ENCODE results near the gene GALNT10. TPM values are rescaled to one million over a fixed set of nuclear protein-coding genes. Genes with fewer than 3 reads are reported as not detected.
A peak's percentile ranks its signal among the peaks of the same experiment; 100 is the strongest.

GALNT10 gene
- total RNA-seq, 2 donors from 2014 or later: 41.7 to 47.4 TPM

- no peaks in the 10 kb centered on the region for H3K9me3 Mint-ChIP-seq
- DNase-seq (no peak), ATAC-seq (replicated peaks in 1 of 2) (no peak)
- H3K4me3 Mint-ChIP-seq: no peak overlapping the region
- peaks cover 31% of the 10 kb centered on the region for H3K4me1 Mint-ChIP-seq (ENCODE audit: low read depth)
- no peak overlapping the region for H3K27ac Mint-ChIP-seq
- peaks cover 8 to 13% of the 10 kb centered on the region in 2 donors for H3K36me3 Mint-ChIP-seq (ENCODE audit: insufficient read depth in 2 of 2)
- H3K27me3 Mint-ChIP-seq (ENCODE audit: low read depth): no peaks in the 10 kb centered on the region
Measured at GRCh38 chr5:154451957-154452356, 261.4 kb downstream of the GALNT10 start.

- peaks cover 8 to 14% of the 10 kb centered on the region in 2 donors for H3K36me3 Mint-ChIP-seq (ENCODE audit: insufficient read depth in 2 of 2)
- ATAC-seq (replicated peaks in 1 of 2): no peak
- no peak overlapping the region for H3K27ac Mint-ChIP-seq
- no peaks in the 10 kb centered on the region for H3K27me3 Mint-ChIP-seq (ENCODE audit: low read depth)
- DNase-seq: no peak
- peaks cover 8% of the 10 kb centered on the region for H3K4me1 Mint-ChIP-seq (ENCODE audit: low read depth)
- H3K4me3 Mint-ChIP-seq: no peak overlapping the region
- no peaks in the 10 kb centered on the region for H3K9me3 Mint-ChIP-seq
Measured at GRCh38 chr5:154455585-154455984, 265.1 kb downstream of the GALNT10 start.

- DNase-seq (no peak), ATAC-seq (replicated peaks in 1 of 2) (no peak)
- H3K4me1 Mint-ChIP-seq (ENCODE audit: low read depth): peaks cover 5% of the 10 kb centered on the region
- H3K4me3 Mint-ChIP-seq: no peak overlapping the region
- no peak overlapping the region for H3K27ac Mint-ChIP-seq
- no peaks in the 10 kb centered on the region for H3K27me3 Mint-ChIP-seq (ENCODE audit: low read depth)
- no peaks in the 10 kb centered on the region for H3K9me3 Mint-ChIP-seq
- H3K36me3 Mint-ChIP-seq (ENCODE audit: insufficient read depth in 2 of 2): peaks cover 8 to 14% of the 10 kb centered on the region in 2 donors
Measured at GRCh38 chr5:154456540-154456939, 266.0 kb downstream of the GALNT10 start.

- no peak for ATAC-seq (replicated peaks in 1 of 2)
Measured at GRCh38 chr5:154459015-154459414, 268.5 kb downstream of the GALNT10 start.

GRCh38 chr5:154460172-154460571, 269.6 kb downstream of the GALNT10 start:
- Mint-ChIP-seq H3K4me1 (ENCODE audit: low read depth) (peaks cover 5% of the 10 kb centered on the region), H3K27me3 (ENCODE audit: low read depth) (no peaks in the 10 kb centered on the region), H3K27ac (no peak overlapping the region), H3K9me3 (no peaks in the 10 kb centered on the region), H3K4me3 (no peak overlapping the region), H3K36me3 (ENCODE audit: insufficient read depth in 2 of 2) (peaks cover 2 to 8% of the 10 kb centered on the region in 2 donors)
- DNase-seq: no peak
- no peak for ATAC-seq (replicated peaks in 1 of 2)

More at GRCh38 chr5:154459015-154459414, 268.5 kb downstream of the GALNT10 start:
- no peak for DNase-seq
- no peaks in the 10 kb centered on the region for H3K27me3 Mint-ChIP-seq (ENCODE audit: low read depth)
- no peak overlapping the region for H3K4me3 Mint-ChIP-seq
- H3K4me1 Mint-ChIP-seq (ENCODE audit: low read depth): peaks cover 5% of the 10 kb centered on the region
- H3K9me3 Mint-ChIP-seq: no peaks in the 10 kb centered on the region
- no peak overlapping the region for H3K27ac Mint-ChIP-seq
- peaks cover 2 to 13% of the 10 kb centered on the region in 2 donors for H3K36me3 Mint-ChIP-seq (ENCODE audit: insufficient read depth in 2 of 2)

GRCh38 chr5:154461531-154461930, 271.0 kb downstream of the GALNT10 start:
- DNase-seq: no peak
- H3K4me3 Mint-ChIP-seq: no peak overlapping the region
- H3K27me3 Mint-ChIP-seq (ENCODE audit: low read depth): no peaks in the 10 kb centered on the region
- no peak overlapping the region for H3K27ac Mint-ChIP-seq
- ATAC-seq (replicated peaks in 1 of 2): no peak
- H3K4me1 Mint-ChIP-seq (ENCODE audit: low read depth): peaks cover 5% of the 10 kb centered on the region
- H3K9me3 Mint-ChIP-seq: no peaks in the 10 kb centered on the region
- H3K36me3 Mint-ChIP-seq (ENCODE audit: insufficient read depth in 2 of 2): peaks cover under 1 to 4% of the 10 kb centered on the region in 2 donors

- Mint-ChIP-seq H3K36me3 (ENCODE audit: insufficient read depth in 2 of 2) (no peaks in the 10 kb centered on the region), H3K27me3 (ENCODE audit: low read depth) (peaks cover 13% of the 10 kb centered on the region), H3K4me1 (ENCODE audit: low read depth) (no peaks in the 10 kb centered on the region), H3K4me3 (no peak overlapping the region), H3K27ac (no peak overlapping the region), H3K9me3 (no peaks in the 10 kb centered on the region)
- DNase-seq: no peak
- no peak for ATAC-seq (replicated peaks in 1 of 2)
Measured at GRCh38 chr5:154464438-154464837, 273.9 kb downstream of the GALNT10 start.

GRCh38 chr5:154465169-154465568, 274.6 kb downstream of the GALNT10 start:
- Mint-ChIP-seq H3K4me1 (ENCODE audit: low read depth) (no peaks in the 10 kb centered on the region), H3K36me3 (ENCODE audit: insufficient read depth in 2 of 2) (no peaks in the 10 kb centered on the region), H3K27ac (no peak overlapping the region), H3K9me3 (no peaks in the 10 kb centered on the region), H3K27me3 (ENCODE audit: low read depth) (peaks cover 18% of the 10 kb centered on the region), H3K4me3 (no peak overlapping the region)
- DNase-seq (no peak), ATAC-seq (replicated peaks in 1 of 2) (no peak)

- ATAC-seq (replicated peaks in 1 of 2): no peak
- no peak for DNase-seq
- Mint-ChIP-seq H3K27me3 (ENCODE audit: low read depth) (peaks cover 28% of the 10 kb centered on the region), H3K4me3 (no peak overlapping the region), H3K36me3 (ENCODE audit: insufficient read depth in 2 of 2) (no peaks in the 10 kb centered on the region), H3K9me3 (no peaks in the 10 kb centered on the region), H3K4me1 (ENCODE audit: low read depth) (no peaks in the 10 kb centered on the region), H3K27ac (no peak overlapping the region)
Measured at GRCh38 chr5:154466147-154466546, 275.6 kb downstream of the GALNT10 start.

GRCh38 chr5:154466671-154467070, 276.1 kb downstream of the GALNT10 start:
- DNase-seq: no peak
- no peak overlapping the region for H3K27ac Mint-ChIP-seq
- peaks cover 33% of the 10 kb centered on the region for H3K27me3 Mint-ChIP-seq (ENCODE audit: low read depth)
- H3K9me3 Mint-ChIP-seq: no peaks in the 10 kb centered on the region
- H3K4me1 Mint-ChIP-seq (ENCODE audit: low read depth): no peaks in the 10 kb centered on the region
- ATAC-seq (replicated peaks in 1 of 2): no peak
- H3K36me3 Mint-ChIP-seq (ENCODE audit: insufficient read depth in 2 of 2): no peaks in the 10 kb centered on the region
- no peak overlapping the region for H3K4me3 Mint-ChIP-seq

GRCh38 chr5:154467655-154468354, 277.3 kb downstream of the GALNT10 start:
- Mint-ChIP-seq H3K27ac (no peak overlapping the region), H3K27me3 (ENCODE audit: low read depth) (peaks cover 44% of the 10 kb centered on the region), H3K4me3 (no peak overlapping the region), H3K9me3 (no peaks in the 10 kb centered on the region), H3K36me3 (ENCODE audit: insufficient read depth in 2 of 2) (no peaks in the 10 kb centered on the region), H3K4me1 (ENCODE audit: low read depth) (no peaks in the 10 kb centered on the region)
- DNase-seq: peak; percentile 79 to 85
- peak; percentile 92 to 93 for ATAC-seq (replicated peaks in 1 of 2)

GRCh38 chr5:154470137-154470536, 279.6 kb downstream of the GALNT10 start:
- Mint-ChIP-seq H3K4me3 (no peak overlapping the region), H3K36me3 (ENCODE audit: insufficient read depth in 2 of 2) (no peaks in the 10 kb centered on the region), H3K27me3 (ENCODE audit: low read depth) (peaks cover 68% of the 10 kb centered on the region), H3K4me1 (ENCODE audit: low read depth) (peaks cover 19% of the 10 kb centered on the region), H3K27ac (no peak overlapping the region), H3K9me3 (no peaks in the 10 kb centered on the region)
- no peak for DNase-seq
- ATAC-seq (replicated peaks in 1 of 2): no peak
